Measurements from ENCODE around the gene KIF9.
"Not testable (repeated sequence)": the region's sequence is repeated elsewhere in the genome, so short reads cannot be mapped to it uniquely, and the experiment has no call there.

The KIF9 gene

GRCh38 chr3:47250309-47251060, 32.1 kb downstream of the KIF9 start:
- peak; percentile 14 for DNase-seq

GRCh38 chr3:47247131-47248064, 35.2 kb downstream of the KIF9 start:
- DNase-seq, result no peak

GRCh38 chr3:47245271-47245670, 37.3 kb downstream of the KIF9 start:
- DNase-seq, result no peak

- no peak for DNase-seq
Measured at GRCh38 chr3:47244531-47245100, 38.0 kb downstream of the KIF9 start.

GRCh38 chr3:47243419-47244147, 39.0 kb downstream of the KIF9 start:
- DNase-seq, result no peak

GRCh38 chr3:47239929-47240328, 42.7 kb downstream of the KIF9 start:
- no peak for DNase-seq

- DNase-seq, result no peak
Measured at GRCh38 chr3:47238017-47238416, 44.6 kb downstream of the KIF9 start.

- no peak for DNase-seq
Measured at GRCh38 chr3:47228088-47228487, 54.5 kb downstream of the KIF9 start.

GRCh38 chr3:47227678-47228077, 54.9 kb downstream of the KIF9 start:
- no peak for DNase-seq

GRCh38 chr3:47225310-47225906, 57.2 kb downstream of the KIF9 start:
- peak; percentile 74 for DNase-seq

- no peak for DNase-seq
Measured at GRCh38 chr3:47223755-47224154, 58.8 kb downstream of the KIF9 start.

GRCh38 chr3:47221798-47222197, 60.8 kb downstream of the KIF9 start:
- DNase-seq, result no peak

- DNase-seq, result no peak
Measured at GRCh38 chr3:47210863-47211405, 71.7 kb downstream of the KIF9 start.

- DNase-seq, result not testable (repeated sequence)
Measured at GRCh38 chr3:47206022-47206421, 76.6 kb downstream of the KIF9 start.

- no peak for DNase-seq
Measured at GRCh38 chr3:47204875-47205274, 77.7 kb downstream of the KIF9 start.

- no peak for DNase-seq
Measured at GRCh38 chr3:47202542-47202941, 80.1 kb downstream of the KIF9 start.

GRCh38 chr3:47197287-47197686, 85.3 kb downstream of the KIF9 start:
- no peak for DNase-seq

GRCh38 chr3:47194994-47195393, 87.6 kb downstream of the KIF9 start:
- DNase-seq, result no peak

- DNase-seq, result peak; percentile 26
Measured at GRCh38 chr3:47193871-47194859, 88.4 kb downstream of the KIF9 start.

GRCh38 chr3:47186285-47186684, 96.3 kb downstream of the KIF9 start:
- no peak for DNase-seq

- DNase-seq, result not testable (repeated sequence)
Measured at GRCh38 chr3:47181685-47182084, 100.9 kb downstream of the KIF9 start.
